Neural cell (in vitro differentiated cells): ENCODE measurements around the gene TPT1.

Source experiments
- POLR2AphosphoS5 ChIP-seq: IDR thresholded peaks from 2 replicates; pipeline ENCODE4 v1.6.1; 2012
- TF ChIP-seq, protein P1 (sequence below): fragments of 450-650 bp; IDR thresholded peaks from 2 replicates; pipeline ENCODE4 v1.5.1; 2014; ENCODE audit warnings: antibody characterized with exemption, mild to moderate bottlenecking, moderate library complexity; ENCODE audit not compliant: poor library complexity, severe bottlenecking

DNA sequence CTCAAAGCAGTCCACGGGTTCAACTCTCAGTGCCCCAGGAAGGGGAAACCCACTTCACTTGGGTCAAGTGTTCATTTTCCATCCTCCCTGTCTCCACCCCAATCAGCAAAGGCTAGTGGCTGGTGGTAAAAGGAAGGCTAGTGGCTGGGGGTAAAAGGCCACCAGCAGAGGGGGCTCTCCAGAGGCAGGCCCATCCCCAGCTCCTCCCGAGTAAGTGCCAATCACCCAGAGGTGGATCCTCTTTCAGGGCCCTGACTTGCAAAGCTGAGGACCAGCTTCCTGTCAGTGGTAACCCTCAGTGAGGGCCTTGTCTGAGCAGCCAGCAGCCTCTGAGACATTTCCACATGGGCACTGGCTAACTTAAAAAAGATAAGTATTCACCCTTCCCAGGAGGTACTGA is 22.0 kb upstream of the TPT1 start:
- TF ChIP-seq, protein P1, sequence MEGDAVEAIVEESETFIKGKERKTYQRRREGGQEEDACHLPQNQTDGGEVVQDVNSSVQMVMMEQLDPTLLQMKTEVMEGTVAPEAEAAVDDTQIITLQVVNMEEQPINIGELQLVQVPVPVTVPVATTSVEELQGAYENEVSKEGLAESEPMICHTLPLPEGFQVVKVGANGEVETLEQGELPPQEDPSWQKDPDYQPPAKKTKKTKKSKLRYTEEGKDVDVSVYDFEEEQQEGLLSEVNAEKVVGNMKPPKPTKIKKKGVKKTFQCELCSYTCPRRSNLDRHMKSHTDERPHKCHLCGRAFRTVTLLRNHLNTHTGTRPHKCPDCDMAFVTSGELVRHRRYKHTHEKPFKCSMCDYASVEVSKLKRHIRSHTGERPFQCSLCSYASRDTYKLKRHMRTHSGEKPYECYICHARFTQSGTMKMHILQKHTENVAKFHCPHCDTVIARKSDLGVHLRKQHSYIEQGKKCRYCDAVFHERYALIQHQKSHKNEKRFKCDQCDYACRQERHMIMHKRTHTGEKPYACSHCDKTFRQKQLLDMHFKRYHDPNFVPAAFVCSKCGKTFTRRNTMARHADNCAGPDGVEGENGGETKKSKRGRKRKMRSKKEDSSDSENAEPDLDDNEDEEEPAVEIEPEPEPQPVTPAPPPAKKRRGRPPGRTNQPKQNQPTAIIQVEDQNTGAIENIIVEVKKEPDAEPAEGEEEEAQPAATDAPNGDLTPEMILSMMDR: no peak
- TF ChIP-seq POLR2AphosphoS5: no peak
